HG03066 (cell line): Measurements from ENCODE around the gene IRAK2.
"Not testable (repeated sequence)": the region's sequence is repeated elsewhere in the genome, so short reads cannot be mapped to it uniquely, and the experiment has no call there.

ENCODE experiments used
- ATAC-seq: cut with Tn5 transposase; IDR thresholded peaks from one replicate; pipeline ENCODE4 v1.9.1; 2021; ENCODE audit warnings: low read depth; ENCODE audit not compliant: unreplicated experiment

Gene IRAK2

DNA sequence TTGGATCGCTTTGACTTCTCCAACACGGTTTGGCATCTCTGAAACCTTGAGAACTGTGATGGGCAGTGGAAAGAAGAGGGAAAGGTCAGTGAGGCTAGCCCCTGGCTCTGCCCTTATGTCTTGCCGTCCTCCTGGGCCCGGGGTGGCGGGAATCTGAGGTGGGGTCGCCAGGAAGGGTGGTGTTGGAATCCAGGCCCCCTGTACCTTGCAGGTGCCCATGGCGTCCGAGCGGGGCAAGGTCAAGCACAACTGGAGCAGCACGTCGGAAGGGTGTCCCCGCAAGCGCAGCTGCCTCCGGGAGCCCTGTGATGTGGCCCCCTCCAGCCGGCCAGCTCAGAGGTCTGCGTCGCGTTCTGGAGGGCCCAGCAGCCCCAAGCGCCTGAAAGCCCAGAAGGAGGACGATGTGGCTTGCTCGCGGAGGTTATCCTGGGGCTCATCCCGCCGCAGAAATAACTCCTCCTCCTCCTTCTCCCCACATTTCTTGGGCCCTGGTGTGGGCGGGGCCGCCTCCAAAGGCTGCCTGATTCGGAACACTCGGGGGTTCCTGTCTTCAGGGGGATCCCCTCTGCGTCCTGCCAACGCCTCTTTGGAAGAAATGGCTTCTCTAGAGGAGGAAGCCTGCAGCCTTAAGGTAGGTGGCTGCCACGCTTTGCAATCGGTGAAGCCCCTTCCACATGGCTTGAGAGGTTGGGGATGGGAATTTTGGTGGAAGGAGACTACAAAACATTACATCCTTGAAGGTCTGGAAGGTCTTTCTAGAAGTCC lies 84.4 kb downstream of the IRAK2 start:
- no peak for ATAC-seq

DNA sequence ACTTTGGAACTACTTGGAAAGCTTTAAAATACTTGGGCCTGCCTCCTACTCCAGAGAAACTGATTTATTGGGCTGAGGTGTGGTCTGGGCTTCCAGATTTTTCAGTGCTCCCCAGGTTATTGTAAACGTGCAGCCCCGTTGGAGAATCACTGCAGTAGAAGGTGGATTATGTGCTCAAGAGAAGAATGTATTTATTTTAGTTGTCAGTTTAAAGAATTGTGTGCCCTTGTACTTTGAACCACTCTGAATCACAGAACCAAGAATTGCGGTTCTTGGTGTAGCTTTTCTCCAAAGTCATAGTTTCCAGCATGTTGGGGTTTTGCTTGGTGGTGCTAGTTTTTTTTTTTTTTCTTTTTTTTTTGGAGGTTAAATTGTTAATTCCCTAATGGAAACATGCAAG lies 85.1 kb downstream of the IRAK2 start:
- ATAC-seq, result no peak

DNA sequence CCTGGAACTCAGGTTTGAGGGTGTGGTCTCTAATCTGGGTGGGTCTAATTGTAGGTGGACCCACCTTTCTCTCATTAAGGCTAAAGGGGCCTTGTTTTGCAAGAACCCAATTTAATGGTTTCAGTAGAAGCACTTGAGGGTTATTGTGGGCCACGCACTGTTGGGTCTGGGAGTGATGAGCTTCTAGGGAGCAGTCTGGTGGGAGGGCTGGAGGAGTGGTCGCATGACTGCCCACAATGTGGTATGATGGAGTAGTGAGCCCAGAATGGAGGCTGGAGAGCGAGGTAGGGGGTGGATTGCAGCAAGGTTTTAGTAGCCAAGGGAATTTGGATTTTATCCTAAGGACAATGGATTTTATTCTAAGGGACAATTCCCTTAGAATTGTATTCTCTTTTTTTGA lies 86.3 kb downstream of the IRAK2 start:
- ATAC-seq, result no peak

DNA sequence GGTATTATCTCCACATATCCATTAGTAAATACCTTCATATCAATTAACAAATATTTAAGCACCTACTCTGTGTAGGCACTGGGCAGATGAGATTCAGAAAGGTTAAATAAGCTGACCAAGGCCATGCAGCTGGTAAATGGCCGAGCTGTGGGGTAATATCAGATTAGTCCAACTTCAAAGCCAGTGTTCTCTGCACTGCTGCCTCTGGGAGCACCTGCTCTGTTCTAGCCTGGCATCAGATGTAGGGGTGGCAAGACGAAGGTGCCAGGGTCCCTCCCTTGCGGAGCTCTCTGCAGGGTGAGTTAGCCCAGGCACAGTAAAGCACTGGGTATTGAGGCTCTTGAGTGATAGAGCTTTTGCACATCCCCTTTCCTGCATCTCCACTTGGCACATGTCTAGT lies 89.0 kb downstream of the IRAK2 start:
- ATAC-seq, result no peak

DNA sequence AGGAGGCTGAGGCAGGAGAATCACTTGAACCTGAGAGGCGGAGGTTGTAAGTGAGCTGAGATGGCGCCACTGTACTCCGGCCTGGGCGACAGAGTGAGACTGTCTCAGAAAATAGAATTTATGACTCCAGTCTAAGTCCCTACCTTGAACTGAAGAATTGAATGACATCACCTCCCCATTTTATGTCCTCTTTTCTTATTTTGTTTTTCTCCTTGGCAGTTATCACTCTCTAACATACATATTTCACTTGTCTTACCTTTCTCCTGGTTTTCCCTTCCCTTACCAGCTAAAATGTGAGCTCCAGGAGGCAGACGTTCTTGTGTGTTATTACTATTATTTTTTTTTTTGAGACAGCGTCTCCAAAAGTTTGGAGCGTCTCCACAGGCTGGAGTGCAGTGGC lies 91.1 kb downstream of the IRAK2 start:
- no peak for ATAC-seq

DNA sequence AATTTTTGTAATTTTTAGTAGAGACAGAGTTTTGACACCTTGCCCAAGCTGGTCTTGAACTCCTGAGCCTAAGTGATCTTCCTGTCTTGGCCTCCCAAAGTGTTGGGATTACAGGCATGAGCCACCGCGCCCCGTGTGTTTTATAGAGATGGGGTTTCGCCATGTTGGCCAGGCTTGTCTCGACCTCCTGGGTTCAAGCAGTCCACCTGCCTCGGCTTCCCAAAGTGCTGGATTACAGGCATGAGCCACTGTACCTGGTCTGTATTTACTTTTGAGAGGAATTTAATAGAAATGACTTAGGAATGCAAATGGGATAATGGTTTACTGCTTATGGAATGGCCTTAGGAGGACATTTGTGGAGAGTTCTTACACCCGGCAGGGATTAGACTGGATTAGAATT lies 94.3 kb downstream of the IRAK2 start:
- no peak for ATAC-seq

DNA sequence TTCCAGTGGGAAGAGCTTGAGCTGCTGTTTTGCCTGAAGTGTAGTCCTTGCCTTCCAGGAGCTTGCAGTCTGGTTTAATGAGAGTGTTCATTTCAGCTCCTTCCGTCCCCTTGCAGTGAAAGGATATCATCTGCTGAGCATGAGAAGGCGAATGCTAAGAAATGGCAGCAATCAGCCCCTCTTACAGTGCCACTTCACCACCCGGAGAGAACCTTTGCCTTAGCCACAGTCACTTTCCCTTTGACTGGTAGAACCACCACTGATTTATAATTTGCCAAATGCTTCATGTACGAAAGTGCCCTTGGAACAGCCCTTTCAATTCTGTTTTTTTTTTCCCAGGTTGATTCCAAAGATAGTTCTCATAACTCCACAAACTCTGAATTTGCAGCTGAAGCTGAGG lies 95.1 kb downstream of the IRAK2 start:
- no peak for ATAC-seq

DNA sequence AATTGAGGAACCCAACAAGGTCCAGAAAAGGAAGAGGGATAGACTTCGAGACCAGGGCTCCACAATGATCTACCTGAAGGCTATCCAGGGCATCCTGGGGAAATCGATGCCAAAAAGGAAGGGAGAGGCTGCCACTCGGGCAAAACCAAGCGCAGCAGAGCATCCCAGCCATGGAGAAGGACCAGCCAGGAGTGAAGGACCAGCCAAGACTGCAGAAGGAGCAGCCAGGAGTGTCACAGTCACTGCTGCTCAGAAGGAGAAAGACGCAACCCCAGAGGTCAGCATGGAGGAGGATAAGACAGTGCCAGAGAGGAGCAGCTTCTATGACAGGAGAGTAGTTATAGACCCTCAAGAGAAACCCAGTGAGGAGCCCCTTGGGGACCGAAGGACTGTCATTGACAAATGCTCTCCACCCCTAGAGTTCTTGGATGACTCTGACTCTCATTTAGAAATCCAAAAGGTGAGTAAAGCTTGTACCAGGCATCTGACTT lies 95.5 kb downstream of the IRAK2 start:
- no peak for ATAC-seq

DNA sequence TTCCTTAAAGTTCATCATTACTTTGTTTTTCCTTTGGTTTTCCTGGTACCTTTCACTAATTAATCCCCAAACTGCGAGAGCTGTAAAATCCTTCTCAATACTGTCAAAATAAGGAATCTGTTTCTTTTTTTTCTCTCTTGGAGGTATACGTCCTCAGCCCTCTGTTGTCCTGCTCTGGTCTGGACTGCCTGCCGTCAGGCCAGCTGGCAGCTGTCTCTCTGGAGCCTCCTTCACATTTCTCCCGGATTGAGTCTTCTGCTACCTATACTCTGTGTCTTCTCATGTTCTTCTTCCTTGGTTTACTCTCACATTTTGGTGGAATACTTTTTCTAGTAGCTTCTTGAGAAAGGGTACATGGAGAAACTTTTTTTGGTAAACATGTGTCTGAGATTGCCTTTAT lies 97.3 kb downstream of the IRAK2 start:
- ATAC-seq, result no peak

DNA sequence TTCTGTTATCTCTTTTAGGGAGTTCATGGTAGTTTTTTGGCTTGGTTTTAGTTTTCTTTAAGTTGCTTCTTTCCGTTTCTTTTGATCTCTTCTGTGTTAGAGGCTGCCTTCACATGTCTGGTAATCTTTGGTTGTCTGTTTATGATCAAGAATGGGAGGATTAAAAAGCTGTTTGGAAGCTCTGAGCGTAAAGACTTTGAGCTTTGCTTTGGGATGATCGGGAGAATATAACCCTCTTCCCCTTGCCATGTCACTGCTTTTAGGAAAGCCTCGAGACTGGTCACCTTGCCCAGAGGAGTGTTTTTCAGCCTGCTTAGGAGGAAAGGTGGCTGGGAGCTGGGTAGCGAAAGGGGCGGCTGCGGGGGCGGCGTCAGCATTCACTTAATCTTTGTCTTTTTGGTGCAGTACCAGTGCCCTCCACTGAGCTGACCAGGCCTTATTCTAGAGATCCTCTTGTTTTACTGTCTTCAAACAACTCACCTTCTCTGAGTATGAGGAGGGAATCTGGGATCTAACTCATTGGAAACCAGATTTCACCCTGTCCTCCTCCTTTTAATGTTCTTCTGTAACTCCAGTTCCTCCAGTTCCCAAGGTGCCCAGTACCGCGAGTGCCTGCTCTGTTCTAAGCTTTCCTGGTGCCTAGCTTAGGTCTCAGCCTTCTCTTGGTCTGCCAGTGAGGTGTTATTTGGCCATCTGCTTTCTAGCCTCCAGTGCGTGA lies 99.1 kb downstream of the IRAK2 start:
- no peak for ATAC-seq

DNA sequence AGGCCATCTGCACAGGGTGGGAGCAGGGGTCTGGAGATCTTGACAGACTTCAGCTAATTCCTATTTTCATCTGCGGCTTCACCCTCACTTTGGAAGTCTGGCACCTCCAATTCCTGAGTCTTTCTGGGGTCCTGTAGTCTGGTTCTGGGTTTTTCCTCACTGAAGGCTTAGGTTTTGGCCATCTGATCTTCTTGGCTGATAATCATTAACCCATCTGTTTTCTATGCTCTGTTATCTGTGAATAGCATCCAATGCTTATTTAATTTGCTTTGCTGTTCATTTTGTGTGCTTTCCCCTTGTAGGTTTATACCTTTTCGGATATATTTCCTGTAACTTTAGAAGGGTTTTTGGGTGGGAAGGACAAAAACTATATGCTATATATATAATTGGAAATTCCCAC lies 101.1 kb downstream of the IRAK2 start:
- no peak for ATAC-seq

DNA sequence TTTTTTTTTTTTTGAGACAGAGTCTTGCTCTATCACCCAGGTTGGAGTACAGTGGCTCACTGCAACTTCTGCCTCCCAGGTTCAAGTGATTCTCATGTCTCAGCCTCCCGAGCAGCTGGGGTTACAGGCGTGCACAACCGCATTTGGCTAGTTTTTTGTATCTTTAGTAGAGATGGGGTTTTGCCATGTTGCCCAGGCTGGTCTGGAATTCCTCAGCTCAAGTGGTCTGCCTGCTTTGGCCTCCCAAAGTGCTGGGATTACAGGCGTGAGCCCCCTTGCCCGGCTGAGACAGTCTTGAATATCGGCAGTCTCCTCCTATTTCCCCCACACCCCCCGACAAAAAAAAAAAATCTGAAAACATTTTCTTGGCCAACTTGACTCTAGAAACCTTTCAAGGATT lies 102.2 kb downstream of the IRAK2 start:
- not testable (repeated sequence) for ATAC-seq

DNA sequence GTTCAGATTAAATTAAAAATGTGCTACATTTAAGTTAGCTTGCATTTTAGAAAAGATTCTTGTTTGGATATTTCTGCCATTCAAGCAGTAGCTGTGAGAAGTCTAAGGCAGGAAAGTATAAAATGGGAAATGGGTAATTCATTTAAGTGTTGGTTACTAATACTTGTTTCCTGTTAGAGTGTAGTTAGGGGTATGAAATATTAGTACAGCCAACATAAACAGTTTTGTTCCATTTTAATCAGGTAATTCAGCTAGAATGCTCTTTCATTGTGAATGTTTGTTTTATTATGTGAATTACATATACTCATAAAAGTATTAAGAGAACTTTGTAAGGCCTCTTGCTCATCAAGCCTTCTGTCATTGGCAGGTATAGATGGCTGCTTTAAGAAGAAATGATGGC lies 103.4 kb downstream of the IRAK2 start:
- ATAC-seq, result no peak

DNA sequence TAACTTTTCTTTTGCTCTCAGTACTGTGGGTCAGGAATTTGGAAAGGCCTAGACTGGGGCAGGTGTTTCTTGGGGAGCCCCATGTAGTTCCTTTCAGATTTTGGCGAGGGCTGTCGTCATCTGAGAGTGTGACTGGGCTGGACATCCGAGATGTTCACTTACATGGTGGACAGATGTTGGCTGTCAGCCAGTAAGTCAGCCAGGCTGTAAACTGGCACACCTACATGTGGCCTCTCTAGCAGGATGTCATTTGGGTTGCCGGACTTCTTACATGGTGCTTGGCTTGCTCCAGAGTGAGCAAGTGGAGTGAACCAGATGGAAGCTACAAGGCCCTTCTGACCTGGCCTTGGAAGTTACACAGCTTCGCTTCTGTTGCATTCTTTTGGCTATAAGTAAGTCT lies 104.2 kb downstream of the IRAK2 start:
- ATAC-seq, result no peak

DNA sequence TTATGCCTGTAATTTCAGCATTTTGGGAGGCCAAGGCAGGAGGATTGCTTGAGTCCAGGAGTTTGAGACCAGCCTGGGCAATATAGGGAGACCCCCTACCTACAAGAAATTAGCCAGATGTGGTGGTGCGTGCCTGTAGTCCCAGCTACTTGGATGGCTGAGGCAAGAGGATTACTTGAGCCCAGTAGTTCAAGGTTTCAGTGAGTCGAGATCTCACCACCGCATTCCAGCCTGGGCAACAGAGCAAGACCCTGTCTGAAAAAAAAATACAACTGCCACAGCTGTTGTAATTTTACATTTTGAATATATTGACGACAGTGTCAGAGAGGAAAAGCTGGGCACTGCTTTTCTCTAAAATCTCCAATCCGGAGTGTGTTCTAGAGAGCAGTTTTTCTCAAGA lies 104.7 kb downstream of the IRAK2 start:
- ATAC-seq, result no peak

DNA sequence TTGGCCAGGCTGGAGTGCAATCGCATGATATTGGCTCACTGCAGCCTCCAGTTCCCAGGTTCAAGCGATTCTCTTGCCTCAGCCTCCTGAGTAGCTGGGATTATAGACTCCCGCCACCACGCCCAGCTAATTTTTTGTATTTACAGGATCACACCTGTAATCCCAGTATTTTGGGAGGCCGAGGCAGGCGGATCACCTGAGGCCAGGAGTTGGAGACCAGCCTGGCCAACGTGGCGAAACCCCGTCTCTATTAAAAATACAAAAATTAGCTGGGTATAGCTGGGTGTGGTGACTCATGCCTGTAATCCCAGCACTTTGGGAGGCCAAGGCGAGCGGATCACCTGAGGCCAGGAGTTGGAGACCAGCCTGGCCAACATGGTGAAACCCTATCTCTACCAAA lies 107.8 kb downstream of the IRAK2 start:
- not testable (repeated sequence) for ATAC-seq

DNA sequence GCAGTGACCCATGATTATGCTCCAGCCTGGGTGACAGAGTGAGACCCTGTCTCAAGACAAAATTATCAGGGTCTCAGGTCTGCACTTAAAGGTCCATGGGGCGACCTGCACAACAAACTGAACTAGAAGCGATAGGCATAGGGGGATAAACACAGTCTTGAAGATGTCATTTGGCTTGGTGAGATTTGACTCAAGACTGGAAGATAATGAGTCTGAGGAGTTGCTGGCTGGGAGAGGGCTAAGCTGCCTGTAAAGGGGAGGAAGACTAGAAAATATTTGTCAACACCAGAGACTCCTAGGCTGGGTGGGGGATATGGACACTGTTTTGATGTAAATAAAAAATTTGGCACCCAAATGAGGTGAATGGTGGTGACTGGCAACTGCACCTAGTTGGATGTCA lies 108.3 kb downstream of the IRAK2 start:
- ATAC-seq, result no peak

DNA sequence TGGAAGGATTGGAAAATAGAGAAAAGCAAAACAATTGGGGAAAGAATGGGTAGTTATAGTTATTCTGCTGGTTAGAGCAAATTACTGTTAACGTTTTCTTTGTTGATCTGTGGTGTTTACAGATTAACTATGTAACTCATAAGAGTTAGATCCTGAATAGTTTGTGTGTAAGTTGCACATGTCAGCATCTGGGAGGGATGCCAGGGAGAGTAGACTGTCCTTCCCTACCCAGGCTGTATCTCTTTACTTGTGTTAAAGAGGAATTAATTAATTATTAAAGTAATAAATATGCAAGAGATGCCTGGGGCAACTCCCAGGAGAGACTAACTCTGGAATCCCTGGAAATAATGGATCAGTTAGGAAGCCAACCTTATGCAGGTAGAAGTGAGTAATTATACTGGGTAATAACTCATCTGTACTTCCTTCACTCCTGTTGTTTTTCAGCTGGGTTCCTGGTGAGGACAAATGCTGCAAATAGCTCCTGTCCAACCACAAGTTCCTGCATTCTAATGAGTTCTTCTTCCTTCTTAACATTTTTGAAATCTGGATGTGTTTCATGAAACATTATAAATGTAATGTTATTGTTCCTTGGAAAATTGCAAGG lies 109.1 kb downstream of the IRAK2 start:
- no peak for ATAC-seq

DNA sequence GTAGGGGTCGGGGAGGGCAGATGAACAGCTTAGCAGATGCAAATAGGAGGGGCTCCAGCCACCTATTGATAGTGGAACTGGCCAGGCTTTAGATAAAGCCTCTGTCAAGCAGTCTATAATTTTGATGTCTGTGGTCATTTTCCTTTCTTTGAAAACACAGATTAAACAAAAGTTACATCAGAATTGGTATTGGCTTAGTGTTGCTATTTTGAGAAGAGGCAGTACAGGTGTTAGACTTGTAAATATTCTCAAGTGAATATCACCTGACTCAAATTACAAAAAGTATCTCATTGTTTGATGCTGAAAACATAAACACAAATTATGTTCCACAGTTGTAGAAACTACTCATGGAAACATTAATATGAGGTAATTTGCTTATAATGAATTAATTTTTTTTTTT lies 109.9 kb downstream of the IRAK2 start:
- no peak for ATAC-seq

DNA sequence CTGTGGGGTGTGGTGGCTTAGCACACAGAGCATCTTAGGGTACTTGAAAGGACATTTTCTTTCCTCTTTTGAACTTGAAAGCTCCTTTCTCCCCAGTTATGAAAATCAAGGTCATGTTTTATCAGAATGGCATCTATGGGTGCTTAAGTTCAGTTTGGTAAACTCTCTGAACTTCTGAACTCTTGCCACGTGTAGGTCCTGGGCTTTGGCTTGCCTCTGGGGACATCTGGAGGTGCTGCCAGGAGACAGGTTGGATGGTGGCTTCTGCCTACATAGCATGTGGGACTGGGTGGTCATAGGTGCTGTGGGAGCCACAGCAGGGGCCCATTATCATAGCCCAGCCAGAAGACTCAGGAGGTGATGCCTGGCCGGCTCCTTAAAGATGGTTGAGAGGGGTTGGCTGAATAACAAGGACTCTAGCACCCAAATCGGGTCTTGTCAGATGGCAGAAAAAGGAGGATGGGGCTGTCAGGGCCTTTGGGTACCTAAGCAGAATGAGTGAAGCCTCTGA lies 112.5 kb downstream of the IRAK2 start:
- no peak for ATAC-seq

DNA sequence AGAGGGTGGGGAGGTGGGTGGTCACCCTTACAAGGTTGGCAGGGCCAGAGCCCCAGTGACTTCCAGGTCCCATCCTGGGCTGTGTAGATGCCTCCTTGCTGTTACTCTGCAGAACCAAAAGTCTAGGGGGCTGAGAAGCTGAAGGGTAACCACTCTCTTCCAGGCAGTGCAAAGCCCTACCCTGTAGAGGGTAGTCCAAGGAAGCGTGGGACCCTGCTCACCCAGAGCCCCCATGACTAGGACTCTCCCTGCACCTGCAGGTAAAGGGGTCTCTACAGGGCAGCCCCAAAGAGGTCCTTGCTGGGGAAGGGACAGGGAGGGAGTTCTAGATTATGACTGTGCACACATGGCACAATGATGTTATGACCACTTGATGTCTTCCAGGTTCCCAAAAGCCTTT lies 113.8 kb downstream of the IRAK2 start:
- ATAC-seq, result no peak
